Measurements from ENCODE around the gene CAP1. TPM values are rescaled to one million over a fixed set of nuclear protein-coding genes. Genes with fewer than 3 reads are reported as not detected.

Gene CAP1
- polyA plus RNA-seq, 3 donors = 400 to 941 (median 876) TPM

DNA sequence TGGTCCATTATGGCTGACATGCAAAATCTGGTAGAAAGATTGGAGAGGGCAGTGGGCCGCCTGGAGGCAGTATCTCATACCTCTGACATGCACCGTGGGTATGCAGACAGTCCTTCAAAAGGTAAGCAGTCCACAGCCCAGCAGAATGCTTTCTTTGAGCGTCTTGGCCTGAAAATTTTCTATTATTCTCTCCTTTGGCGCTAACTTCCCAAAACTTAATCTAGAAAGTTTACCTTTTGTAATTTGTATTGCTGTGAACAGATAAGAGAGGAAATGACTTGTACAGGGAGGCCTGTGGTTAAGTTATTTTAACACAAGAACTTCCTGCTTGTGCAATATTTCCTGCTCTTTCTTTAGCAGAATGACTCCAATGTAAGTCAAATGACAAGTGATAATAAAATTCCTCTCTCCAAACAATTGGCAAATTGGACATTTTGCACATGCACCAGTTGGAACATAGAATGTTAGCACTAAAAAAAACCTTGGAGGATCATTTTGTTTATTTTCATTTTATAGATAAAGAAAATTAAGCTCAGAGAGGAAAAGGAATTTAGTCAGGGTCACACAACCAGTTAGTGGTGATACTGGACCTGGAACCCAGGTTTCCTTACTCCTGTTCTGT is 18.9 kb downstream of the CAP1 start:
- TF ChIP-seq, protein P1, sequence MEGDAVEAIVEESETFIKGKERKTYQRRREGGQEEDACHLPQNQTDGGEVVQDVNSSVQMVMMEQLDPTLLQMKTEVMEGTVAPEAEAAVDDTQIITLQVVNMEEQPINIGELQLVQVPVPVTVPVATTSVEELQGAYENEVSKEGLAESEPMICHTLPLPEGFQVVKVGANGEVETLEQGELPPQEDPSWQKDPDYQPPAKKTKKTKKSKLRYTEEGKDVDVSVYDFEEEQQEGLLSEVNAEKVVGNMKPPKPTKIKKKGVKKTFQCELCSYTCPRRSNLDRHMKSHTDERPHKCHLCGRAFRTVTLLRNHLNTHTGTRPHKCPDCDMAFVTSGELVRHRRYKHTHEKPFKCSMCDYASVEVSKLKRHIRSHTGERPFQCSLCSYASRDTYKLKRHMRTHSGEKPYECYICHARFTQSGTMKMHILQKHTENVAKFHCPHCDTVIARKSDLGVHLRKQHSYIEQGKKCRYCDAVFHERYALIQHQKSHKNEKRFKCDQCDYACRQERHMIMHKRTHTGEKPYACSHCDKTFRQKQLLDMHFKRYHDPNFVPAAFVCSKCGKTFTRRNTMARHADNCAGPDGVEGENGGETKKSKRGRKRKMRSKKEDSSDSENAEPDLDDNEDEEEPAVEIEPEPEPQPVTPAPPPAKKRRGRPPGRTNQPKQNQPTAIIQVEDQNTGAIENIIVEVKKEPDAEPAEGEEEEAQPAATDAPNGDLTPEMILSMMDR (IDR thresholded peaks at IDR 0.05) = no peak
- no CpG with 5 or more reads among the region's 4 CpGs for WGBS (ENCODE audit: insufficient coverage)
- peak overlapping the region; percentile 83 to 97 (median 95) for H3K27ac Mint-ChIP-seq

DNA sequence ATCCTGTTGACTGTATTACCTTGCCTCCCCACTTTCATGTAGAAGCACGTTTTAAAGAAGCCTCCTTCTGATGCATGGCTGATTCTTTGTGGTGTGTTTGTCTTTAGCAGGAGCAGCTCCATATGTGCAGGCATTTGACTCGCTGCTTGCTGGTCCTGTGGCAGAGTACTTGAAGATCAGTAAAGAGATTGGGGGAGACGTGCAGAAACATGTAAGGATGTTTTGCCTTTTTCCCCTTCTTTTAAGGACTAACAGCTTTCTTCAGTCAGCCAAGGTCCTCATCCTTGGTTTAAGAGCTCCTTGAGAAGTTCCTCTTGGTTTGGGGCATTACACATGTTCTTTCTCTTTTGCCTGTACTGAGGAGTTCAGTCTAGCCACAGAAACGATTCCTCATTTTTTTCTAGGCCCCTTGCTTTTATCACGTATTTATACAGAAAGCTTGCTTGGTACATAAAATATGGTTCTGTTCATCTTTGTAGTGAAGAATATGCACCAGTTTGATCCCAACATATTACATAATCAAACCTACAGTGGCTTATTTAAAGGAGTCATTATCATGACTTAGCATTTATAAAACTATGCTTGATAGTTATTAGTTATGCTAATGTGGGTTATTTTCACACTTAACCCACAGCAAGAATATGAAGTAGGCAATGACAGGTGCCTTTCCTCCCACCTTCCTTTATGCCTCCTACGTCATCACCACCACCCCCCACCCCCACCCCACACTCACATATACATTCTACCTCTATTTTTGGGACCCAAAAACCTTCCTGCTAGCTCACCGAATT is 19.6 kb downstream of the CAP1 start:
- 0% methylated on average over 1 of the region's 7 CpGs for WGBS (ENCODE audit: insufficient coverage)
- Histone ChIP-seq H3K79me2 (ENCODE audit: insufficient read depth, low read length) (peaks cover 94% of the 10 kb centered on the region), H2AFZ (ENCODE audit: insufficient read depth, low read depth, low read length, poor library complexity, severe bottlenecking) (no peak overlapping the region), H4K20me1 (ENCODE audit: insufficient read depth, low read length) (peaks cover 92% of the 10 kb centered on the region), H3K36me3 (replicated peaks in 1 of 2; ENCODE audit: control insufficient read depth in 1 of 2, insufficient read depth in 2 of 2, low read length in 2 of 2) (peaks cover 50 to 76% of the 10 kb centered on the region in 2 donors), H3K4me1 (ENCODE audit: control insufficient read depth in 1 of 2, insufficient read depth in 2 of 2, low read length in 2 of 2) (peaks cover 95 to 98% of the 10 kb centered on the region in 2 donors), H3K27me3 (ENCODE audit: control insufficient read depth in 2 of 2, insufficient read depth in 2 of 2, low read length in 2 of 2) (no peaks in the 10 kb centered on the region), H3K9me3 (replicated peaks in 1 of 2; ENCODE audit: control insufficient read depth in 1 of 2, insufficient read depth in 1 of 2, low read length in 2 of 2) (no peaks in the 10 kb centered on the region), H3K9ac (ENCODE audit: insufficient read depth, low read length, poor library complexity, severe bottlenecking) (peak overlapping the region; percentile 0), H3K4me2 (replicated peaks; ENCODE audit: extremely low read depth, low read length, poor library complexity, severe bottlenecking) (peak overlapping the region; percentile 76), H3K4me3 (replicated peaks in 1 of 3; ENCODE audit: low read depth in 2 of 3, low read length in 3 of 3) (peak overlapping the region in 2 of 3 experiments; percentile 34 to 71), H3K27ac (ENCODE audit: low read depth in 1 of 2, low read length in 2 of 2) (peak overlapping the region; percentile 59 to 75)
- peak overlapping the region; percentile 83 to 97 (median 95) for H3K27ac Mint-ChIP-seq
- TF ChIP-seq, protein P1 (IDR thresholded peaks at IDR 0.05) = no peak
- peaks cover 97% of the 10 kb centered on the region for H3K4me1 Mint-ChIP-seq
- peaks cover 51 to 79% of the 10 kb centered on the region in 2 donors for H3K36me3 Mint-ChIP-seq
- H3K27me3 Mint-ChIP-seq (ENCODE audit: low read depth in 3 of 3) = no peaks in the 10 kb centered on the region
- H3K9me3 Mint-ChIP-seq = peaks cover 0 to 2% (median 0%) of the 10 kb centered on the region in 7 donors
- intact Hi-C loops (cut with micrococcal nuclease) = loop anchor here in 1 of 2 donors (2.0 kb wide), 1 partner anchor 17 kb away; no protein-coding TSS in a partner anchor
- DNase-seq = peak in 2 of 3 donors; percentile 53 to 58
- H3K4me3 Mint-ChIP-seq = peak overlapping the region; percentile 49 to 83

More for the DNA sequence above, 18.9 kb downstream of the CAP1 start:
- H3K27me3 ChIP-seq (ENCODE audit: control insufficient read depth in 2 of 2, insufficient read depth in 2 of 2, low read length in 2 of 2) = no peaks in the 10 kb centered on the region
- peaks cover 51 to 73% of the 10 kb centered on the region in 2 donors for H3K36me3 ChIP-seq (replicated peaks in 1 of 2; ENCODE audit: control insufficient read depth in 1 of 2, insufficient read depth in 2 of 2, low read length in 2 of 2)
- DNase-seq = peak in 2 of 3 donors; percentile 78 to 90
- no peak overlapping the region for H2AFZ ChIP-seq (ENCODE audit: insufficient read depth, low read depth, low read length, poor library complexity, severe bottlenecking)
- Mint-ChIP-seq H3K4me3 (peak overlapping the region; percentile 49 to 83), H3K4me1 (peaks cover 97% of the 10 kb centered on the region), H3K27me3 (ENCODE audit: low read depth in 3 of 3) (no peaks in the 10 kb centered on the region), H3K36me3 (peaks cover 54 to 82% of the 10 kb centered on the region in 2 donors), H3K9me3 (peaks cover 0 to 2% (median 0%) of the 10 kb centered on the region in 7 donors)
- peaks cover 95 to 96% of the 10 kb centered on the region in 2 donors for H3K4me1 ChIP-seq (ENCODE audit: control insufficient read depth in 1 of 2, insufficient read depth in 2 of 2, low read length in 2 of 2)
- peak overlapping the region; percentile 76 for H3K4me2 ChIP-seq (replicated peaks; ENCODE audit: extremely low read depth, low read length, poor library complexity, severe bottlenecking)
- peaks cover 92% of the 10 kb centered on the region for H4K20me1 ChIP-seq (ENCODE audit: insufficient read depth, low read length)
- H3K79me2 ChIP-seq (ENCODE audit: insufficient read depth, low read length) = peaks cover 98% of the 10 kb centered on the region
- intact Hi-C loops (cut with micrococcal nuclease) = no loop called here
- peak overlapping the region in 2 of 3 experiments; percentile 34 to 71 for H3K4me3 ChIP-seq (replicated peaks in 1 of 3; ENCODE audit: low read depth in 2 of 3, low read length in 3 of 3)
- H3K9ac ChIP-seq (ENCODE audit: insufficient read depth, low read length, poor library complexity, severe bottlenecking) = peak overlapping the region; percentile 0
- H3K27ac ChIP-seq (ENCODE audit: low read depth in 1 of 2, low read length in 2 of 2) = peak overlapping the region; percentile 59 to 75
- no peaks in the 10 kb centered on the region for H3K9me3 ChIP-seq (replicated peaks in 1 of 2; ENCODE audit: control insufficient read depth in 1 of 2, insufficient read depth in 1 of 2, low read length in 2 of 2)

All from CD14-positive monocyte (primary cell).